HepG2 (cell line): ENCODE results near the gene DAB1. TPM values are rescaled to one million over a fixed set of nuclear protein-coding genes. Genes with fewer than 3 reads are reported as not detected.

Experiments used
- CBFB ChIP-seq: sonication (generic); formaldehyde crosslinking; IDR thresholded peaks from 2 replicates; pipeline ENCODE4 v1.4.0; 2020; ENCODE audit warnings: missing genetic modification reagents
- CCAR2 ChIP-seq: fragments of 200-400 bp; formaldehyde crosslinking; optimal IDR thresholded peaks from 2 replicates; pipeline ENCODE3; 2018; ENCODE audit warnings: low read depth, mild to moderate bottlenecking, low read length, moderate library complexity
- CHD2 ChIP-seq: IDR thresholded peaks from 2 replicates; pipeline ENCODE4 v1.6.1; 2011; ENCODE audit warnings: low read depth, low read length, improper control_type of control experiment
- E2F5 ChIP-seq: sonication (generic); formaldehyde crosslinking; conservative IDR thresholded peaks from 2 replicates; pipeline ENCODE4 v1.4.0; 2020; ENCODE audit warnings: missing genetic modification reagents
- GABPA ChIP-seq, 2 experiments: IDR thresholded peaks; 2 replicates each; pipeline ENCODE4 v1.6.1; 2011 to 2016; ENCODE audit warnings: low read depth in 2 of 2, low read length in 1 of 2, missing biosample characterization in 1 of 2, missing genetic modification characterization in 1 of 2
- HNF4G ChIP-seq, 2 experiments: sonication (generic) in 1 of 2; formaldehyde crosslinking in 1 of 2; IDR thresholded peaks; 2 replicates each; pipeline versions ENCODE4 v1.4.0 to v1.6.1; 2011 to 2020; ENCODE audit warnings: borderline replicate concordance in 2 of 2, low read depth in 2 of 2, mild to moderate bottlenecking in 2 of 2, low read length in 1 of 2, missing genetic modification reagents in 1 of 2, moderate library complexity in 1 of 2
- HNRNPK ChIP-seq: fragments of 200-400 bp; formaldehyde crosslinking; IDR thresholded peaks from 2 replicates; pipeline ENCODE4 v1.6.1; 2018; ENCODE audit warnings: low read length, low read depth, moderate library complexity, mild to moderate bottlenecking; ENCODE audit not compliant: poor library complexity, severe bottlenecking
- JUN ChIP-seq: sonication (generic); formaldehyde crosslinking; IDR thresholded peaks from 2 replicates; pipeline ENCODE4 v1.4.0; 2020; ENCODE audit warnings: mild to moderate bottlenecking, missing genetic modification reagents
- MAF1 ChIP-seq: sonication (generic); formaldehyde crosslinking; IDR thresholded peaks from 2 replicates; pipeline ENCODE4 v1.5.0; 2020; ENCODE audit warnings: missing genetic modification reagents, borderline replicate concordance
- POLR2AphosphoS2 ChIP-seq: IDR thresholded peaks from 2 replicates; pipeline ENCODE4 v1.6.1; 2011; ENCODE audit warnings: low read depth, low read length, improper control_type of control experiment
- RXRB ChIP-seq: IDR thresholded peaks from 2 replicates; pipeline ENCODE4 v1.6.1; 2016; ENCODE audit warnings: borderline replicate concordance, missing genetic modification reagents, missing compliant biosample characterization
- SIX4 ChIP-seq: sonication (generic); formaldehyde crosslinking; IDR thresholded peaks from 2 replicates; pipeline ENCODE4 v1.4.0; 2020; ENCODE audit warnings: missing genetic modification reagents
- SMC3 ChIP-seq: IDR thresholded peaks from 2 replicates; pipeline ENCODE4 v1.6.1; 2011; ENCODE audit warnings: low read length, improper control_type of control experiment
- ZBTB7B ChIP-seq: sonication (generic); formaldehyde crosslinking; IDR thresholded peaks from 2 replicates; pipeline ENCODE4 v1.4.0; 2020; ENCODE audit warnings: missing genetic modification reagents
- ZMYM2 ChIP-seq: sonication (generic); formaldehyde crosslinking; IDR thresholded peaks from 2 replicates; pipeline ENCODE4 v1.8.0; 2022; ENCODE audit warnings: mild to moderate bottlenecking, missing genetic modification reagents
- ZNF205 ChIP-seq: IDR thresholded peaks from 2 replicates; pipeline ENCODE4 v1.6.1; 2018; ENCODE audit warnings: missing biosample characterization, missing genetic modification reagents
- ZNF251 ChIP-seq: sonication (generic); formaldehyde crosslinking; IDR thresholded peaks from 2 replicates; pipeline ENCODE4 v1.9.0; 2021; ENCODE audit warnings: mild to moderate bottlenecking, missing genetic modification reagents
- ZNF354B ChIP-seq: sonication (generic); formaldehyde crosslinking; IDR thresholded peaks from 2 replicates; pipeline ENCODE4 v1.8.0; 2022; ENCODE audit warnings: mild to moderate bottlenecking, missing genetic modification reagents
- ZNF484 ChIP-seq: sonication (generic); formaldehyde crosslinking; IDR thresholded peaks from 2 replicates; pipeline ENCODE4 v1.5.1; 2020; ENCODE audit warnings: mild to moderate bottlenecking, low read depth, missing genetic modification reagents, borderline replicate concordance
- ZNF558 ChIP-seq: sonication (generic); formaldehyde crosslinking; IDR thresholded peaks from 2 replicates; pipeline ENCODE4 v1.9.0; 2022; ENCODE audit warnings: mild to moderate bottlenecking, missing genetic modification reagents, borderline replicate concordance
- ZNF564 ChIP-seq: sonication (generic); formaldehyde crosslinking; IDR thresholded peaks from 2 replicates; pipeline ENCODE4 v1.8.1; 2023; ENCODE audit warnings: mild to moderate bottlenecking, missing genetic modification reagents
- ZNF572 ChIP-seq: sonication (generic); formaldehyde crosslinking; IDR thresholded peaks from 2 replicates; pipeline ENCODE4 v1.5.1; 2020; ENCODE audit warnings: mild to moderate bottlenecking, missing genetic modification reagents
- ZNF577 ChIP-seq: sonication (generic); formaldehyde crosslinking; IDR thresholded peaks from 2 replicates; pipeline ENCODE4 v1.4.0; 2020; ENCODE audit warnings: mild to moderate bottlenecking, low read depth, missing genetic modification reagents, borderline replicate concordance
- ZNF670 ChIP-seq: sonication (generic); formaldehyde crosslinking; IDR thresholded peaks from 2 replicates; pipeline ENCODE4 v1.8.0; 2022; ENCODE audit warnings: mild to moderate bottlenecking, missing genetic modification reagents, borderline replicate concordance
- ZNF678 ChIP-seq: sonication (generic); formaldehyde crosslinking; IDR thresholded peaks from 2 replicates; pipeline ENCODE4 v1.4.0; 2020; ENCODE audit warnings: mild to moderate bottlenecking, missing genetic modification reagents
- ZNF773 ChIP-seq: sonication (generic); formaldehyde crosslinking; IDR thresholded peaks from 2 replicates; pipeline ENCODE4 v1.4.0; 2020; ENCODE audit warnings: missing genetic modification reagents, borderline replicate concordance
- ZNF839 ChIP-seq: sonication (generic); formaldehyde crosslinking; IDR thresholded peaks from 2 replicates; pipeline ENCODE4 v1.4.0; 2020; ENCODE audit warnings: missing genetic modification reagents, mild to moderate bottlenecking, borderline replicate concordance
- ZNF879 ChIP-seq: sonication (generic); formaldehyde crosslinking; IDR thresholded peaks from 2 replicates; pipeline ENCODE4 v1.8.1; 2023; ENCODE audit warnings: missing genetic modification reagents
- ZSCAN30 ChIP-seq: sonication (generic); formaldehyde crosslinking; IDR thresholded peaks from 2 replicates; pipeline ENCODE4 v1.5.0; 2020; ENCODE audit warnings: mild to moderate bottlenecking, missing genetic modification reagents
- polyA plus RNA-seq, 8 experiments: library from polyadenylated mRNA; depleted of rRNA in 3 of 8; stranded (reverse) in 7 of 8; unstranded in 1 of 8; fragments of >200 nt; fragmentation: Illumina TruSeq in 4 of 8; extraction: Trizol in 4 of 8; gene quantifications; 2 replicates each; pipeline versions ENCODE4 v1.2.1 to v1.2.3, GENCODE V29; 2011 to 2016; ENCODE audit warnings: low read depth in 4 of 8, missing spikeins in 1 of 8, mixed read lengths in 1 of 8; ENCODE audit not compliant: insufficient read depth in 1 of 8
- total RNA-seq, 5 experiments: library from RNA; depleted of rRNA; stranded (reverse); fragments of >200 nt; fragmentation: Illumina TruSeq; extraction: Trizol; gene quantifications; 2 replicates each; pipeline ENCODE4 v1.2.3, GENCODE V29; 2016; ENCODE audit warnings: low read depth in 1 of 5
- TF ChIP-seq, protein P1 (sequence below): IDR thresholded peaks from 2 replicates; pipeline ENCODE4 v1.6.1; 2016; ENCODE audit warnings: missing compliant biosample characterization, missing genetic modification reagents, borderline replicate concordance

DAB1 gene
- total and polyA plus RNA-seq, 2 of the 13 experiments (the other 11 are each of a cell fraction or from before 2014, with no cell fraction given), result 0.04 to 0.13 TPM

- TF ChIP-seq E2F5 (CRISPR knock-in tag), result no peak
- TF ChIP-seq ZNF251 (CRISPR knock-in tag), result no peak
- no peak for TF ChIP-seq CHD2
- peak; percentile 91 for TF ChIP-seq CBFB (CRISPR knock-in tag)
- 0 out of 2 replicates have a peak, but pooled peaks have one; percentile 60 for TF ChIP-seq ZNF354B (CRISPR knock-in tag)
- no peak for TF ChIP-seq ZNF773 (CRISPR knock-in tag)
- TF ChIP-seq HNF4G (IDR thresholded peaks at IDR 0.05; ENCODE audit: borderline replicate concordance, low read depth, low read length), result peak; percentile 94
- TF ChIP-seq HNF4G (CRISPR knock-in tag; IDR thresholded peaks at IDR 0.05; ENCODE audit: borderline replicate concordance, low read depth), result peak; percentile 89
- peak; percentile 98 for TF ChIP-seq JUN (CRISPR knock-in tag)
- peak; percentile 74; the same call in 1 of the 2 replicates for TF ChIP-seq ZNF564 (CRISPR knock-in tag)
- no peak for TF ChIP-seq GABPA (IDR thresholded peaks at IDR 0.05; ENCODE audit: low read depth, low read length)
- TF ChIP-seq GABPA (CRISPR knock-in tag; IDR thresholded peaks at IDR 0.05; ENCODE audit: low read depth), result peak; percentile 37; the same call in 1 of the 2 replicates
- TF ChIP-seq ZNF678, result no peak
- no peak for TF ChIP-seq ZNF558 (CRISPR knock-in tag)
- TF ChIP-seq ZNF484 (CRISPR knock-in tag), result no peak
- TF ChIP-seq POLR2AphosphoS2, result no peak
- TF ChIP-seq ZNF205, result peak; percentile 97
- TF ChIP-seq HNRNPK, result no peak
- peak; percentile 95 for TF ChIP-seq SIX4
- TF ChIP-seq ZSCAN30 (CRISPR knock-in tag), result no peak
- TF ChIP-seq ZNF572, result no peak
- TF ChIP-seq ZMYM2 (CRISPR knock-in tag), result peak; percentile 73
- TF ChIP-seq RXRB (CRISPR knock-in tag), result peak; percentile 97
- peak; percentile 67; the same call in 1 of the 2 replicates for TF ChIP-seq SMC3
- TF ChIP-seq ZNF839 (CRISPR knock-in tag), result no peak
- peak; percentile 92 for TF ChIP-seq ZBTB7B (CRISPR knock-in tag)
- TF ChIP-seq CCAR2, result peak; percentile 55
- no peak for TF ChIP-seq ZNF879 (CRISPR knock-in tag)
- TF ChIP-seq, protein P1, sequence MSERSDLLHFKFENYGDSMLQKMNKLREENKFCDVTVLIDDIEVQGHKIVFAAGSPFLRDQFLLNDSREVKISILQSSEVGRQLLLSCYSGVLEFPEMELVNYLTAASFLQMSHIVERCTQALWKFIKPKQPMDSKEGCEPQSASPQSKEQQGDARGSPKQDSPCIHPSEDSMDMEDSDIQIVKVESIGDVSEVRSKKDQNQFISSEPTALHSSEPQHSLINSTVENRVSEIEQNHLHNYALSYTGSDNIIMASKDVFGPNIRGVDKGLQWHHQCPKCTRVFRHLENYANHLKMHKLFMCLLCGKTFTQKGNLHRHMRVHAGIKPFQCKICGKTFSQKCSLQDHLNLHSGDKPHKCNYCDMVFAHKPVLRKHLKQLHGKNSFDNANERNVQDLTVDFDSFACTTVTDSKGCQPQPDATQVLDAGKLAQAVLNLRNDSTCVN (CRISPR knock-in tag), result 0 out of 2 replicates have a peak, but pooled peaks have one; percentile 77
- TF ChIP-seq MAF1 (CRISPR knock-in tag), result no peak
- TF ChIP-seq ZNF577 (CRISPR knock-in tag), result no peak
- peak; percentile 98 for TF ChIP-seq ZNF670
Observed at GRCh38 chr1:57279909-57280666, 143.8 kb downstream of the DAB1 start (continued).
